Measurements from ENCODE around the gene DNAI4.
"Not testable (repeated sequence)": the region's sequence is repeated elsewhere in the genome, so short reads cannot be mapped to it uniquely, and the experiment has no call there.

Gene DNAI4

DNA sequence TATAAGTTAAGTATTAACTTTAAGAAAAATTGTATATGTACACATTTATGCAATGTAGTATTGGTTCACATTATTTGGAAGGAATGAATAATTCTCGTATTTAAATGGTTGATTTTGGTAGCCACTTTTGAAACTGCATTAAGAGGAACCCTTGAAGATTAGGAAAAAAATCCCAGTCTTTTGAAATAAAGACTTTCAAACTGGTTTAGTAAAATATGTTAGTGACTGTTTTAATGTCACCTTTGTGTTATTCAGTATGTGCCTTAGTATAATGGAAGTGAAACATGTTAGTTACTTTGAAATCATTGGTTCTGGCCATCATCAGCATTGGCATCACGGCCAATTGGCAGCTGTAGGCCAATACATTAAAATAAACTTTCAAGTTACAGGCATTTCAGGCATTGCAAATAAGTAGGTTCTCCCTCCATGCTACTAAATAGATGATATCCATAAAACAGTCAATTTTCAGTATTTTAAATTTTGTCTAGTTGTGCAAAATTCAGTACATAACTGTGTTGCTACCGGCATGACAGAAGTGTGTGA is 4.6 kb upstream of the DNAI4 start:
- no peak for DNase-seq

DNA sequence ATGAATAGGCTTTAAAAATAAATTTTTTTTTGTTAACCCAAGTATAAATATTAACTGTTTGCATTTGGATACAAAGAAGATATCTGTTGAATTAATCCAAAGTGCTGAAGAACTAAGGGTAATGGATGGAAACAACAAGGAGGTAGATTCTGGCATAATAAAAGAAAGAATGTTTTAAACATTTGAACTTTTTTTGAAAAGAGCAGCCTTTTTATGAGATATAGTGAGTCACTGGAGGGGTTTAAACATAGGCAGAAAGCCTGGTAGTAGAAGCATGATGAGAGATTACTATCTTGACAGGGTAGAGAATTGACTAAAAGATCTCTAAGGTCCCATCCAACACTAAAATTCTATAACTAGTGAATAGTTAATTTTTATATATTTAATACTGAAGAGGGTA is 2.9 kb upstream of the DNAI4 start:
- DNase-seq = no peak

GRCh38 chr1:66925944-66926343 is 1.3 kb upstream of the DNAI4 start:
- DNase-seq = no peak

- no peak for DNase-seq
These were observed 878 bp upstream of the DNAI4 start for GRCh38 chr1:66925558-66925910.

DNA sequence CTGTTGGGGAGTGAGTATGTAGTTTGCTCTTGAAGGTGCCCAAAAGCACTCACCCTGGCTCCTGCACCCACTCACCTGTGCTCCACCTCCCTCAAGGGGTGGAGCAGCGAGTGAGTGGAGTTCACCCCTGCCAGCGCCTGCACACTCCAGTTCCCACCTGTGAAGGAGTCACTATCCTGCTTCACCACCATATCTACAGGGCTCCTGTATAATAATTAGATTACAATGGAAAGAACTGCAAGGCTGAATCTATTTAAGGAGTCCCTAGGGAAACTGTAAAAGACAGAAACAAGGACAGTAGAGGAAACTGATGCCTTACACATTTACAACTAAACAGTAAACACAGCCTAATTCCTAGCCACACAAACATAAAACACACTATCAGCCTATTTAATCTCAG is 4.1 kb downstream of the DNAI4 start:
- DNase-seq = no peak

GRCh38 chr1:66919828-66920227 is 4.8 kb downstream of the DNAI4 start:
- no peak for DNase-seq

DNA sequence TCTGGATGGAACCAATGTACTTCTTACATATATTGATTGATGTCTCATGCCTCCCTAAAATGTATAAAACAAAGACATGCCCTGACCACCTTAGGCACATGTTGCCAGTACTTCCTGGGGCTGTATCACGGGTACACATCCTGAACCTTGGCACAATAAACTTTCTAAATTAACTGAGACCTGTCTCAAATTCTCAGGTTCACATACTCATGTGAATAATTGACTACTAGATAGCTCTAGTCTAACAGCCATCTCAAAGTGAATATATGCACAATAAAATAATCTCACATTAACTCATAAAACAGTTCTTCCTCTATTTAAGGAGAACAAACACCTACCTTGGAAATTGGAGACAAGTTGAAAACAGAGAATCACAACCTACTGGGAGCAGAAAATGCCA is 5.6 kb downstream of the DNAI4 start:
- no peak for DNase-seq

GRCh38 chr1:66917476-66917875 is 7.2 kb downstream of the DNAI4 start:
- no peak for DNase-seq

- DNase-seq = no peak
These were observed 8.3 kb downstream of the DNAI4 start for GRCh38 chr1:66916320-66916719.

GRCh38 chr1:66915203-66915602 is 9.5 kb downstream of the DNAI4 start:
- not testable (repeated sequence) for DNase-seq

DNA sequence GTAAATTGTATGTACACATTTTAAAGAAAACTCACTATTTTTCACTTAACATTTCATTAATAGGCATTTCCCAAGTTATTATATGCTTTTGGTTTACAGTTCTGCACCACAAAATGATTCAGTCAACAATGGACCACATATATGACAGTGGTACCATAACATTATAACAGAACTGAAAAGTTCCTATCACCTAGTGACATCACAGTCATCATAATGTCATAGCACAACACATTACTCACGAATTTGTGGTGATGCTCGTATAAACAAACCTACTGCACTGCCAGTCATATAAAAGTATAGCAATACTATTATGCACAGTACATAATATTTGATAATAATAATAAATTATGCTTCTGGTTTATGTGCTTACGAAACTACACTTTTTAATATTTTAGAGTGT is 30.9 kb downstream of the DNAI4 start:
- DNase-seq = no peak

DNA sequence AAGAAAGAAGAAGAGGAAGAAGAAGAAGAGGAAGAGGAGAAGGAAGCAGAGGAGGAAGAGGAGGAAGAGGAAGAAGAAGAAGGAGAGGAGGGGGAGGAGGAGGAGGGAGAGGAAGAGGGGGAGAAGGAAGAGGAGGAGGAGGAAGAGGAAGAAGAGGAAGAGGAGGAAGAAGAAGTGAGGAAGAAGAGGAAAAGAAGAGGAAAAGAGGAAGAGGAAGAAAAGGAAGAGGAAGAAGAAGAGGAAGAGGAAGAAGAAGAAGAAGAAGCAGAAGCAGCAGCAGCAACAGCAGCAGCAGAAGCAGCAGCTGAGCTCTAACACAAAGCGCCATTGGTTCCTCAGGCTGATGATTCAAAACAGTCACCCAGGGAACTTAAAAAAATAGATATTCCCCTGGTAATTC is 34.0 kb downstream of the DNAI4 start:
- no peak for DNase-seq

DNA sequence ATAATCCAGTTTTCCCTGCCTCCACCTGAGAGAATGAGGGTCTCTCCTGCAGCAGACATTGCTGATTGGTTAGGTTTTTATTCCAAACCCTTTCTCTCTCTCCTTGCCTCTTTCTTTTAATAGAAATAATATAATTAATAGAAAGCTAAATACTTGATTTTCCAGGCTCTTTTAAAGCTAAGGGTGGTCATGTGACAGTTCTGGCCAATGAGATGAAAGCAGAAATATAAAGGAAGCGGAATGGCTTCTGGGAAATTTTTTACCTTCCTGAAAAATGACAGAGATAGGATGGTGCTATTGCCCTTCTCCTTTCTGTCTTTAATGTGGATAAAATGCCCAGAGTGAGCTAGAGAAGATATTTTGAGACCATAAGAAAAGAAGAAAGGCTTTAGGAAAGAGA is 35.6 kb downstream of the DNAI4 start:
- no peak for DNase-seq

GRCh38 chr1:66876664-66877063 is 48.0 kb downstream of the DNAI4 start:
- no peak for DNase-seq

DNA sequence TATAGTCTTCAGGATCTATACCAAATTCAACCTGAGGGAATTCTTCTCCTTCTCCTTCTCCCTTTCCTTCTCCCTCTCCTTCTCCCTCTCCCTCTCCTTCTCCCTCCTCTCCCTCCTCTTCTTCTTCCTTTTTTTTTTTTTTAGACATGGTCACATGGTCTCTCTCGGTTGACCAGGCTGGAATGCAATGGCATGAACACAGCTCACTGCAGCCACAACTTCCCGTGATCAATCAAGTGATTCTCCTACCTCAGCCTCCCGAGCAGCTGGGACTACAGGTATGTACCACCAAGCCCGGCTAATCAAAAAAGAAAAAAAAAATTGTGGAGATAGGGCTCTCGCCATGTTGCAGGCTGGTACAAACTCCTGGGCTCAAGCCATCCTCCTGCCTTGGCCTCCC is 51.5 kb downstream of the DNAI4 start:
- no peak for DNase-seq

DNA sequence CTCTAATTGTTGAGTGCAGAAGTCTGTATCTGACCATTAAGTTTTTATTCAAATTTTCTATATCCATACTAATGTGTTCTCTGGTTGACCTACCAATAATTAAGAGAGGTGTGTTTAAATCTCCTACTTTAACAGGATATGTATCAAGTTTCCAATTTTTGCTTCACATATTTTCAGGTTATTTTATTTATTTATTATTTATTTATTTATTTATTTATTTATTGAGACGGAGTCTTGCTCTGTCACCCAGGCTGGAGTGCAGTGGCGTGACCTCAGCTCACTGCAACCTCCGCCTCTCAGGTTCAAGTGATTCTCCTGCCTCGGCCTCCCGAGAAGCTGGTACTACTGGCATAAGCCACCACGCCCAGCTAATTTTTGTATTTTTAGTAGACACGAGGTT is 52.6 kb downstream of the DNAI4 start:
- not testable (repeated sequence) for DNase-seq

GRCh38 chr1:66867501-66867900 is 57.2 kb downstream of the DNAI4 start:
- DNase-seq = no peak

- DNase-seq = no peak
These were observed 64.1 kb downstream of the DNAI4 start for GRCh38 chr1:66860529-66860928.

DNA sequence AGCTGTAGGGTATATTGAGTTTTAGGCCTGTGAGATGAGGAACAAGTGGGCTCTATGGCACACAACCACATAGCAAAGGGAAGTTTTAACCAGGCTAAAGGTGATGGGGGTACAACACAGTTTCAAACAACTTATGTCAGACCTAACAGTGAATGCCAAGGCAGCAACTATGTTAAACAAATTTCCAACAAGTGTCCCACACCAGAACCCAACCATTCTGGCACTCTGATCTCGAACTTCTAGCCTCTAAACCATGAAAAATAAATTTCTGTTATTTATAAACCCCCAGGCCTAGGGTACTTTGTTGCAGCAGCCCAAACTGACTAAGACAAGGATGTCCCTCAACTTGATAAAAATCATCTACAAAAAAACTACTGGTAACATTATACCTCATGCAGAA is 71.3 kb downstream of the DNAI4 start:
- no peak for DNase-seq

GRCh38 chr1:66852870-66853269 is 71.8 kb downstream of the DNAI4 start:
- no peak for DNase-seq

- DNase-seq = no peak
These were observed 73.7 kb downstream of the DNAI4 start for GRCh38 chr1:66850989-66851388.

GRCh38 chr1:66848193-66848592 is 76.5 kb downstream of the DNAI4 start:
- no peak for DNase-seq

DNA sequence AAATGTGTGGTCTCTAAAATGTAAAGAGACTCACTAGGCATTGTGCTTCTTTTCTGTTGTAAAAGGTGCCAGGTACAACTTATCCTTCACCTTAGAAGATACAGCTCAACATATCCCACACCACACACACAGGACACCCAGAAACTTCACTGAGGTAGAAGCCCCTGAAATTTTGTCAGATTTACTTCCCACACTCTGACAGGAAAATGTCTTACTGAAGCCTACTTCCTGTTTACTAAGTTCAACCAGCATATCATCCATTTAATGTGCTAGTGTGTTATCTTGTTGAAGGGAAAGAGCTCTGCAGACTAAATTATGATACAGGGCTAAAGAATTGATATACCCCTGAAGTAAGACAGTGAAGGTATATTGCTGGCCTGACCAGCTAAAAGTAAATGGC is 83.7 kb downstream of the DNAI4 start:
- DNase-seq = no peak

GRCh38 chr1:66834926-66835325 is 89.7 kb downstream of the DNAI4 start:
- DNase-seq = no peak

GRCh38 chr1:66833112-66833511 is 91.5 kb downstream of the DNAI4 start:
- DNase-seq = no peak

Measured in activated CD4-positive, alpha-beta T cell treated with anti-CD3 and anti-CD28 coated beads, Interleukin-2, amount 50 U/mL, for 1 hour (primary cell).